Endothelial cell (in vitro differentiated cells): ENCODE data around the gene PAPLN. TPM values are rescaled to one million over a fixed set of nuclear protein-coding genes. Genes with fewer than 3 reads are reported as not detected.

Source experiments
- DNase-seq: peaks from one replicate; pipeline ENCODE4 v3.0.0; 2021; ENCODE audit warnings: low spot score
- H3K27ac Mint-ChIP-seq: one replicate; pipeline ENCODE4 v1.8.0; 2021; ENCODE audit warnings: mixed read lengths, inconsistent platforms; ENCODE audit not compliant: unreplicated experiment
- H3K27me3 Mint-ChIP-seq: one replicate; pipeline ENCODE4 v1.8.0; 2021; ENCODE audit warnings: mild to moderate bottlenecking, moderate library complexity, mixed read lengths, inconsistent platforms; ENCODE audit not compliant: unreplicated experiment
- H3K36me3 Mint-ChIP-seq: one replicate; pipeline ENCODE4 v1.8.0; 2021; ENCODE audit warnings: mild to moderate bottlenecking, low read depth, mixed read lengths, inconsistent platforms; ENCODE audit not compliant: unreplicated experiment
- H3K4me1 Mint-ChIP-seq: one replicate; pipeline ENCODE4 v1.8.0; 2021; ENCODE audit warnings: mild to moderate bottlenecking, mixed read lengths, inconsistent platforms; ENCODE audit not compliant: unreplicated experiment
- H3K4me3 Mint-ChIP-seq: one replicate; pipeline ENCODE4 v1.8.0; 2021; ENCODE audit warnings: mild to moderate bottlenecking, mixed read lengths, inconsistent platforms; ENCODE audit not compliant: unreplicated experiment
- H3K9me3 Mint-ChIP-seq: one replicate; pipeline ENCODE4 v1.8.0; 2021; ENCODE audit warnings: mixed read lengths, inconsistent platforms; ENCODE audit not compliant: unreplicated experiment
- CTCF ChIP-seq: fragments of 200-600 bp; sonication (generic); IDR thresholded peaks from one replicate; pipeline ENCODE4 v1.5.0; 2021; ENCODE audit warnings: antibody characterized with exemption; ENCODE audit not compliant: unreplicated experiment
- total RNA-seq: library from RNA; stranded (reverse); fragmentation: NEBNext Ultra II Directional; extraction: Animal tissue kit (Norgen Biotek cat#: 25700); gene quantifications from one replicate; pipeline ENCODE4 v1.2.1, GENCODE V29; 2021; ENCODE audit not compliant: unreplicated experiment

The PAPLN gene
- total RNA-seq, 1 donor from 2014 or later = 1.1 TPM

- no peak for TF ChIP-seq CTCF
- DNase-seq = no peak
- Mint-ChIP-seq H3K4me1 (no peaks in the 10 kb centered on the region), H3K4me3 (peak overlapping the region; percentile 4), H3K36me3 (peaks cover 38% of the 10 kb centered on the region), H3K27ac (no peak overlapping the region), H3K9me3 (no peaks in the 10 kb centered on the region), H3K27me3 (peaks cover 1% of the 10 kb centered on the region)
Measured at GRCh38 chr14:73198253-73198652, 39.1 kb upstream of the PAPLN start.

- peak overlapping the region; percentile 10 for H3K4me3 Mint-ChIP-seq
- peaks cover 58% of the 10 kb centered on the region for H3K36me3 Mint-ChIP-seq
- no peak for DNase-seq
- no peak for TF ChIP-seq CTCF
- peaks cover 3% of the 10 kb centered on the region for H3K9me3 Mint-ChIP-seq
- no peaks in the 10 kb centered on the region for H3K4me1 Mint-ChIP-seq
- peaks cover under 1% of the 10 kb centered on the region for H3K27me3 Mint-ChIP-seq
- H3K27ac Mint-ChIP-seq = no peak overlapping the region
Measured at GRCh38 chr14:73203527-73203926, 33.8 kb upstream of the PAPLN start.

GRCh38 chr14:73207615-73208014, 29.7 kb upstream of the PAPLN start:
- no peak overlapping the region for H3K4me3 Mint-ChIP-seq
- peaks cover 3% of the 10 kb centered on the region for H3K9me3 Mint-ChIP-seq
- no peaks in the 10 kb centered on the region for H3K4me1 Mint-ChIP-seq
- no peaks in the 10 kb centered on the region for H3K27me3 Mint-ChIP-seq
- peaks cover 46% of the 10 kb centered on the region for H3K36me3 Mint-ChIP-seq
- TF ChIP-seq CTCF = no peak
- no peak overlapping the region for H3K27ac Mint-ChIP-seq
- no peak for DNase-seq

- DNase-seq = no peak
- Mint-ChIP-seq H3K27ac (no peak overlapping the region), H3K27me3 (no peaks in the 10 kb centered on the region), H3K4me1 (no peaks in the 10 kb centered on the region), H3K9me3 (peaks cover 3% of the 10 kb centered on the region), H3K36me3 (peaks cover 50% of the 10 kb centered on the region), H3K4me3 (peak overlapping the region; percentile 83)
- TF ChIP-seq CTCF = no peak
Measured at GRCh38 chr14:73208390-73208789, 28.9 kb upstream of the PAPLN start.

- H3K9me3 Mint-ChIP-seq = peaks cover 3% of the 10 kb centered on the region
- H3K27ac Mint-ChIP-seq = no peak overlapping the region
- TF ChIP-seq CTCF = no peak
- H3K4me3 Mint-ChIP-seq = no peak overlapping the region
- peaks cover 55% of the 10 kb centered on the region for H3K36me3 Mint-ChIP-seq
- no peak for DNase-seq
- H3K4me1 Mint-ChIP-seq = no peaks in the 10 kb centered on the region
- no peaks in the 10 kb centered on the region for H3K27me3 Mint-ChIP-seq
Measured at GRCh38 chr14:73208846-73209245, 28.5 kb upstream of the PAPLN start.
